CD4-positive, alpha-beta T cell (primary cell): ENCODE results near the gene PLCD3. TPM values are rescaled to one million over a fixed set of nuclear protein-coding genes. Genes with fewer than 3 reads are reported as not detected.

Experiments
- ATAC-seq: fragments of 200-7000 bp; cut with Tn5 transposase; one replicate; pipeline ENCODE4 v1.10.0; 2022; ENCODE audit warnings: mild to moderate bottlenecking; ENCODE audit not compliant: poor library complexity
- CTCF ChIA-PET: fragments of 350-600 bp; sonication (Branson Sonifier 250); formaldehyde crosslinking; loops from one replicate; lab custom pipeline; 2021; ENCODE audit warnings: antibody characterized with exemption, inconsistent platforms; lab: Charles Lee
- POLR2A ChIA-PET: fragments of 350-600 bp; sonication (Branson Sonifier 250); formaldehyde crosslinking; loops from one replicate; lab custom pipeline; 2021; ENCODE audit warnings: antibody characterized with exemption, inconsistent platforms; lab: Charles Lee
- DNase-seq, 14 experiments: peaks; one replicate each; pipeline ENCODE4 v3.0.0-alpha.2; 2013 to 2020; ENCODE audit warnings: mixed read lengths in 2 of 14
- H3K27ac ChIP-seq, 2 donors: one replicate each; pipeline versions ENCODE4 v1.5.1 to v1.7.0; 2013; ENCODE audit warnings: low read length in 2 of 2, low read depth in 1 of 2, mild to moderate bottlenecking in 1 of 2
- H3K27me3 ChIP-seq, 2 experiments: 1 replicate in 1 of 2; 2 replicates in 1 of 2; pipeline versions ENCODE4 v1.6.1 to v1.7.0; 2013; ENCODE audit warnings: low read length in 2 of 2, control low read depth in 1 of 2, mild to moderate bottlenecking in 1 of 2, moderate library complexity in 1 of 2; ENCODE audit not compliant: insufficient read depth in 2 of 2, control insufficient read depth in 1 of 2
- H3K36me3 ChIP-seq: one replicate; pipeline ENCODE4 v1.6.1; 2013; ENCODE audit warnings: low read length, control low read depth; ENCODE audit not compliant: insufficient read depth
- H3K4me1 ChIP-seq: one replicate; pipeline ENCODE4 v1.6.1; 2013; ENCODE audit warnings: low read length, control low read depth; ENCODE audit not compliant: insufficient read depth
- H3K4me3 ChIP-seq: one replicate; pipeline ENCODE4 v1.5.1; 2013; ENCODE audit warnings: mild to moderate bottlenecking, low read length, moderate library complexity
- H3K9me3 ChIP-seq, 2 experiments: 1 replicate in 1 of 2; 2 replicates in 1 of 2; pipeline versions ENCODE4 v1.6.1 to v1.7.0; 2013; ENCODE audit warnings: low read length in 2 of 2, mild to moderate bottlenecking in 2 of 2, control low read depth in 1 of 2, moderate library complexity in 1 of 2; ENCODE audit not compliant: control insufficient read depth in 1 of 2, insufficient read depth in 1 of 2
- H3K27ac Mint-ChIP-seq: one replicate; pipeline ENCODE4 v1.8.0; 2020; ENCODE audit warnings: mixed read lengths
- H3K27me3 Mint-ChIP-seq: one replicate; pipeline ENCODE4 v1.8.0; 2021; ENCODE audit warnings: mixed read lengths
- H3K36me3 Mint-ChIP-seq: one replicate; pipeline ENCODE4 v1.8.0; 2021; ENCODE audit warnings: low read depth, mixed read lengths
- H3K4me1 Mint-ChIP-seq: one replicate; pipeline ENCODE4 v1.8.0; 2021; ENCODE audit warnings: low read depth, mixed read lengths
- H3K4me3 Mint-ChIP-seq: one replicate; pipeline ENCODE4 v1.8.0; 2020; ENCODE audit warnings: mild to moderate bottlenecking, mixed read lengths
- H3K9me3 Mint-ChIP-seq: one replicate; pipeline ENCODE4 v1.8.0; 2020; ENCODE audit warnings: mixed read lengths
- intact Hi-C, 2 experiments: fragments of 100-400 bp; cut with DNase I in 1 of 2; cut with micrococcal nuclease in 1 of 2; formaldehyde crosslinking; loops; one replicate each; pipeline versions ENCODE4 v1.15.1 to v1.9.0; 2023 to 2025; cut with DNase I, micrococcal nuclease
- total RNA-seq, 174 experiments: library from RNA in 2 of 174; stranded (reverse) in 2 of 174; gene quantifications; one replicate each; pipeline ENCODE4 v1.2.3 and lab custom pipeline; 2021 to 2026
- TF ChIP-seq, protein P1 (sequence below): fragments of 200-600 bp; IDR thresholded peaks from one replicate; pipeline ENCODE4 v1.8.0; 2022; ENCODE audit warnings: antibody characterized with exemption, mild to moderate bottlenecking

The PLCD3 gene
- total RNA-seq, 2 experiments from 2014 or later, result 1.8 to 2.4 TPM

DNA sequence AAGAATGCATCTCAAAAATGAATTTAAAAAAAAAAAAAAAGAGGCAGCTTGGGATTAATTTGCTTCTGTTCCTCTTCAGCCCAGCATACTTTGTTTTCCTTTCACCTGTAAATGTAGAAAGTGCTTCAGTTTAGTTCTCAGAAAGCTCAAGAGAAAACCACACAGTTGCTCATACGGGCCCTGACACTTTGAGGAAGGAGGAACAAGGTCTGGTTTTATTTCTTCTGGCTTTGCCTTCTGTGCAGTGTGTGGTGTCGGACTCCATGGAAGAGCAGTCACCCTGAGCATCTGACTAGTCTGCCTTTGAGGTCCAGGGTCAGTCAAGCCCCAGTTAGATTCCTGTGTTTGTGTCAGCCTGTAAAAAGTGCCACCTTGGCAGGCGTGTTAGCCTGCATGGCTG, 43.6 kb downstream of the PLCD3 start:
- H3K4me3 ChIP-seq, result no peak overlapping the region
- TF ChIP-seq, protein P1, sequence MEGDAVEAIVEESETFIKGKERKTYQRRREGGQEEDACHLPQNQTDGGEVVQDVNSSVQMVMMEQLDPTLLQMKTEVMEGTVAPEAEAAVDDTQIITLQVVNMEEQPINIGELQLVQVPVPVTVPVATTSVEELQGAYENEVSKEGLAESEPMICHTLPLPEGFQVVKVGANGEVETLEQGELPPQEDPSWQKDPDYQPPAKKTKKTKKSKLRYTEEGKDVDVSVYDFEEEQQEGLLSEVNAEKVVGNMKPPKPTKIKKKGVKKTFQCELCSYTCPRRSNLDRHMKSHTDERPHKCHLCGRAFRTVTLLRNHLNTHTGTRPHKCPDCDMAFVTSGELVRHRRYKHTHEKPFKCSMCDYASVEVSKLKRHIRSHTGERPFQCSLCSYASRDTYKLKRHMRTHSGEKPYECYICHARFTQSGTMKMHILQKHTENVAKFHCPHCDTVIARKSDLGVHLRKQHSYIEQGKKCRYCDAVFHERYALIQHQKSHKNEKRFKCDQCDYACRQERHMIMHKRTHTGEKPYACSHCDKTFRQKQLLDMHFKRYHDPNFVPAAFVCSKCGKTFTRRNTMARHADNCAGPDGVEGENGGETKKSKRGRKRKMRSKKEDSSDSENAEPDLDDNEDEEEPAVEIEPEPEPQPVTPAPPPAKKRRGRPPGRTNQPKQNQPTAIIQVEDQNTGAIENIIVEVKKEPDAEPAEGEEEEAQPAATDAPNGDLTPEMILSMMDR, result no peak
- peaks cover 86% of the 10 kb centered on the region for H3K36me3 ChIP-seq
- DNase-seq (no peak), ATAC-seq (no peak)
- CTCF ChIA-PET, result interaction anchor here (0.9 kb wide), 1 partner anchor 18 kb away, joined by 3 read pairs; no protein-coding TSS in a partner anchor
- Mint-ChIP-seq H3K27ac (no peak overlapping the region), H3K36me3 (peaks cover 82% of the 10 kb centered on the region), H3K4me3 (no peak overlapping the region), H3K27me3 (no peaks in the 10 kb centered on the region), H3K4me1 (no peaks in the 10 kb centered on the region), H3K9me3 (no peaks in the 10 kb centered on the region)
- H3K9me3 ChIP-seq, result no peaks in the 10 kb centered on the region
- no peaks in the 10 kb centered on the region for H3K4me1 ChIP-seq
- intact Hi-C loops, result no loop called here
- no peak overlapping the region for H3K27ac ChIP-seq
- POLR2A ChIA-PET, result no interaction called here
- H3K27me3 ChIP-seq, result no peaks in the 10 kb centered on the region

DNA sequence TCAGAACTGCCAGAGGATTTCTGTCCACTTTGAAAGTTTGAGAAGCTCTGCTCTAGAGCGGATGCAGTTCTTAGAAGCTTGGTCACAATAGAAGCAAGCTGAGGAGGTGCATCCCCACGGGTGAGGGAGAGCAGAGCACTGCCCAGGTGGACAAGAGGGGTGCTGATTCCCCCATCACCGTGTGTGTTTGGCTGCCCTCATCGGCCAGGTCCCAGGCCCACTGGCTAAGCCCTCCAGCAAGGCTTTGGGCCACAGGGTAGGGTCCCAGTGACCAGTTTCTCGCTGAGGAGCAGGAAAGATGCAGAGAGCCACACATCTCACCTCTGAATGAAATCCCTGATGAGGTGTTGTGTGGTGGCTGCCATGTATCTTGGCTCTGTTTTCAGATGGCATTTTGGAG, 44.3 kb downstream of the PLCD3 start:
- Histone ChIP-seq H3K27ac (no peak overlapping the region), H3K27me3 (no peaks in the 10 kb centered on the region), H3K4me1 (no peaks in the 10 kb centered on the region), H3K4me3 (no peak overlapping the region), H3K36me3 (peaks cover 85% of the 10 kb centered on the region), H3K9me3 (no peaks in the 10 kb centered on the region)
- Mint-ChIP-seq H3K4me3 (no peak overlapping the region), H3K27ac (no peak overlapping the region), H3K4me1 (no peaks in the 10 kb centered on the region), H3K9me3 (no peaks in the 10 kb centered on the region), H3K36me3 (peaks cover 80% of the 10 kb centered on the region), H3K27me3 (no peaks in the 10 kb centered on the region)
- ATAC-seq, result no peak
- ChIA-PET CTCF (no interaction called here), POLR2A (no interaction called here)
- intact Hi-C loops, result no loop called here
- no peak for DNase-seq
- TF ChIP-seq, protein P1, result no peak

DNA sequence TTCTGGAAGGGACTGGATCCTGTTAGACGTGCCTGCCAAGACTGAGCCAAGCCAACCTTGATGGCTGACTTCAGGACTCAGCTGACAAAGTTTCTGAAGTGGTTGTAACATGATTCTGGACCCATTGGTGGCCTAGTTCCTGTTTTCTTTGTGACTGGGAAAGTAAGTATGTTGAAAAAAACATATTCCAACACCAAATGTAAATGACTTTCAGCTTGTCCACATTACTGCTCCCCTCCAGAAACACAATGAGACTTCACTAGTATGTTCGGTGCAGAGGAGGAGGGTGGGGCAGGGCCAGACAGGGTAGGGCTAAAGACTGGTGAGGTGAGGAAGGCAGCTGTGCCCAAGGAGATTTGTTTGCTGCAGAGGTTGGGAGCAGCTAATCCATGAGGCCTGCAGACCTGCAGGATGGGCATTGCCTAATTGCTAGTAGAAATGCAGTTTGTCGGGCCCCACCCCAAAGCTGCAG, 44.8 kb downstream of the PLCD3 start:
- Mint-ChIP-seq H3K4me3 (no peak overlapping the region), H3K4me1 (no peaks in the 10 kb centered on the region), H3K27me3 (no peaks in the 10 kb centered on the region), H3K27ac (no peak overlapping the region), H3K9me3 (no peaks in the 10 kb centered on the region), H3K36me3 (peaks cover 76% of the 10 kb centered on the region)
- intact Hi-C loops, result no loop called here
- TF ChIP-seq, protein P1, result no peak
- ChIA-PET CTCF (no interaction called here), POLR2A (no interaction called here)
- H3K4me3 ChIP-seq, result no peak overlapping the region
- H3K27me3 ChIP-seq, result no peaks in the 10 kb centered on the region
- no peaks in the 10 kb centered on the region for H3K4me1 ChIP-seq
- H3K9me3 ChIP-seq, result no peaks in the 10 kb centered on the region
- no peak overlapping the region for H3K27ac ChIP-seq
- peaks cover 84% of the 10 kb centered on the region for H3K36me3 ChIP-seq
- no peak for DNase-seq
- no peak for ATAC-seq
